ENCODE results near the gene CAMTA1.
A peak's percentile ranks its signal among the peaks of the same experiment; 100 is the strongest.

CAMTA1 gene

GRCh38 chr1:7177438-7178146 is 392.3 kb downstream of the CAMTA1 start:
- no peak for DNase-seq

- DNase-seq, result no peak
Observed at GRCh38 chr1:7178336-7178735, 393.1 kb downstream of the CAMTA1 start.

- DNase-seq, result no peak
Observed at GRCh38 chr1:7178741-7179140, 393.5 kb downstream of the CAMTA1 start.

- no peak for DNase-seq
Observed at GRCh38 chr1:7185721-7186120, 400.5 kb downstream of the CAMTA1 start.

- DNase-seq, result no peak
Observed at GRCh38 chr1:7186382-7187111, 401.3 kb downstream of the CAMTA1 start.

GRCh38 chr1:7187112-7187493 is 401.8 kb downstream of the CAMTA1 start:
- DNase-seq, result no peak

- DNase-seq, result no peak
Observed at GRCh38 chr1:7190261-7190660, 405.0 kb downstream of the CAMTA1 start.

- DNase-seq, result no peak
Observed at GRCh38 chr1:7192453-7192852, 407.2 kb downstream of the CAMTA1 start.

GRCh38 chr1:7196036-7196911 is 411.0 kb downstream of the CAMTA1 start:
- no peak for DNase-seq

GRCh38 chr1:7198664-7199063 is 413.4 kb downstream of the CAMTA1 start:
- DNase-seq, result no peak

GRCh38 chr1:7199077-7199779 is 414.0 kb downstream of the CAMTA1 start:
- DNase-seq, result no peak

GRCh38 chr1:7207875-7208646 is 422.8 kb downstream of the CAMTA1 start:
- DNase-seq, result peak; percentile 28

- DNase-seq, result no peak
Observed at GRCh38 chr1:7208647-7209180, 423.5 kb downstream of the CAMTA1 start.

- DNase-seq, result no peak
Observed at GRCh38 chr1:7209336-7209735, 424.1 kb downstream of the CAMTA1 start.

- DNase-seq, result no peak
Observed at GRCh38 chr1:7218210-7218832, 433.1 kb downstream of the CAMTA1 start.

- DNase-seq, result no peak
Observed at GRCh38 chr1:7219031-7219430, 433.8 kb downstream of the CAMTA1 start.

GRCh38 chr1:7220007-7220406 is 434.8 kb downstream of the CAMTA1 start:
- DNase-seq, result no peak

GRCh38 chr1:7220712-7221252 is 435.5 kb downstream of the CAMTA1 start:
- DNase-seq, result no peak

- DNase-seq, result no peak
Observed at GRCh38 chr1:7221826-7222694, 436.8 kb downstream of the CAMTA1 start.

GRCh38 chr1:7222695-7223015 is 437.4 kb downstream of the CAMTA1 start:
- DNase-seq, result no peak

All from 8988T (cell line).